Activated CD8-positive, alpha-beta memory T cell treated with anti-CD3 and anti-CD28 coated beads, Interleukin-2, amount 50 U/mL, for 1 hour (primary cell): ENCODE results near the gene PCOLCE2.
"Not testable (repeated sequence)": the region's sequence is repeated elsewhere in the genome, so short reads cannot be mapped to it uniquely, and the experiment has no call there.

ENCODE experiments used
- DNase-seq: peaks from one replicate; pipeline ENCODE4 v3.0.0-alpha.2; 2020; ENCODE audit errors: extremely low read depth

PCOLCE2 gene

DNA sequence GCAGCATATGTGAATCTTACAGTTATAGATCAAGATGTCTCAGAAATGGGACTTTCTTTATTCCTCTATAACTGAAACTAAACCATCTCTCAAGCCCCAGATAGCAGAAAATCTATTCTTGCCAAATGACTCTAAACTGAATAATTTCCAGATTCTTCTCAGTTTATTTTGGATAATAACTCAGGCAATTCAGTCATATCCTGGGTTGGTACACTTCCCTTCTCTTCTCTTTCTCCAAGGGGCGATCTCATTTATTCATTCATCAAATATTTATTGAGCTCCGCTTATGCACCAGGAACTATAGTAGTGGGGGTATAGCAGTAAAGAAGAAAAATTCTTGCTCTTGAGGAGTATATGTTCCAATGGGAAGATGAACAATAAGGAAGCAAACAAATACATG lies 13.5 kb upstream of the PCOLCE2 start:
- DNase-seq: no peak

DNA sequence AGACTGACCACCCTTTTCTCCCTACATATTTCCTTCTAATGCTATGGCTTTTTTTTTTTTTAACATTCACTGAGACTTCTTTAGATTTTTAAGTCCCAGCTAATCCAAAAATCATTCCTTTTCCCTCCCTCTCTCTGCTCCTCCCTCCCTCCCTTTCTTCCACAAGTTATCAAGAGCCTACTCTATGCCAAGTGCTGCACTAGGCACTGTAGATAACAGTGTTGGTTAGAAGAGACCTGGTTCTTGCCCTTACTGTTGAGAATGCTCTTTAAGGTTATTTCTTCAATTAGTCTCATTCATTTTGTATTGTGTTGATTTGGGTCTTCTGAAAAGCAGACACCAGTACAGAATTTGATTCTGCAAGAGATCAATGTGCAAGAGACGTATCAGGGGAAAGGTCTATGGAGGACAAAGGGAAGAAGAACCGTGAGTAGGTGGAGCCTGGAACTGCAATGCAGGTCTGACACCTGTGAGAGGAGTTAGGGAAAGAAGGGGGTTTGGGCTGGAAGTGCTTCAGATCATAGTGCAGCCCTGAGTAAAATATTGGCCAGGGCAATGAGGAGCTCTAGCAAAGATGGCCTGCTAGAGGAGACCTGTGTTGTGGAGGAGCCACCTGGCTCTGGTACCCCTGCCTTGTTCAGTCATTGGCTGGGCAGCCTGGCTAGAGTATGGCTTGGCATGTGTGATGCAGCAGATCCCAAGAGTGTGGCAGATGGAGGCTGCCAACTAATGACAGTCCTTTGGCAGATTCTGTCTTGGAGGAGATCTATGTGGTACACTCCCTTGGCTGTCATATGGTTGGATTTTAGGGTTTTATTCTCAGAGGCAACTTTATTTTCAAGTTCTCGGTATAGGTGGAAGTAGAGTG lies 9.7 kb upstream of the PCOLCE2 start:
- no peak for DNase-seq

- no peak for DNase-seq
Measured at GRCh38 chr3:142897807-142898206, 8.9 kb upstream of the PCOLCE2 start.

DNA sequence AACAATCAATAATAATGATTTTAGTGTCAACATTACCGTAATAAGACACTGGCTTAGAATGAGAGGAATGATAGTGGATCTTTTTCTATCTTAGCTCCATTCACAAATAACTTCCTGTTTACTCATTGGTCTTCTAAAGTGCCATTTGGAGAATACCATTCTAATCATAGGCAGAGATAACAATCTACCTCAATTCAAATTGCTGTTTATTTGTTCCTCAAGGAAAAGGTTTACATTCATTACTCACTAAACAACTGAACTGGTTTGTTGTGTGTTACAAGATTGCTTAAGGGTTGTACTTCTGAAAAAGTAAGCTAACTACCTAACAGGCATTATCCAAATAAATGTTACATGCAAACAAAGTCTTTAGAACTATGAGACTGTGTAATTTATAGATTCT lies 8.1 kb upstream of the PCOLCE2 start:
- no peak for DNase-seq

- no peak for DNase-seq
Measured at GRCh38 chr3:142896201-142896755, 7.4 kb upstream of the PCOLCE2 start.

GRCh38 chr3:142894493-142894892 lies 5.6 kb upstream of the PCOLCE2 start:
- no peak for DNase-seq

DNA sequence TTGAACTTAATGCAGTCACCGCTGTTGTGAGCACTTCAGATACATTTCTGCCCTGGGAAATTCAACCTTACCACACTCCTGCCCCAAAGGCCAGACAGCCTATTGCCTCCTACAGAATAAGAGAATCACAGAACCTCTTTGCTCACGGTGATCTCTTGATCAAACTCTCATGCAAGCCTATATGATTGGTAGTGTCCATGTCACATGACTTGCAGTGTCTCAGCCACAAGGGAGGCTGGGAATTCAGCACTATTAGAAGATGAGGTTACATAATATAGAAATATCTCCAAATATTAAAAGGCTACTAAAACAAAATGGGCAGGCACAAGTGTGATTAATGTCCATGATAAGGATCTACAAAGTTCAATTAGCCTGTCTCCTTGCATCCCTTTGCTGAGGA lies 3.8 kb upstream of the PCOLCE2 start:
- no peak for DNase-seq

DNA sequence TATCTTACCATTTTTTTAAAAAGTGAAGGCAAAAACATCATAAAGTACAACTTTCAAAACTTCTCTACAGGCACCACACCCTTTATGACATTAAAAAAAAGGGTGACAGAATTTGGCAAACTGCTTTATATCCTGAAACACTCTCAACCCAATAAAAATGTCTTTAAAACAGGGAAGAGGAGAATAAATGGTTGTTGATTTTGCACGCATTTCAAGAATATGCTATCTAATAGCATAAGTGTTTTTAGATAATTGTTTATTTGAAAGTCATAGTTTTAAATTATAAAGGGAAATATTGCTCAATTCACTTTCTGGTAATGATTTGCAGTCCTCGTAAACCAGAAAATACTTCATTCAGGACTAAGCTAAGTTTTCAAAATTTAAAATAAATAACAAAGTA lies 1.7 kb upstream of the PCOLCE2 start:
- DNase-seq: no peak

DNA sequence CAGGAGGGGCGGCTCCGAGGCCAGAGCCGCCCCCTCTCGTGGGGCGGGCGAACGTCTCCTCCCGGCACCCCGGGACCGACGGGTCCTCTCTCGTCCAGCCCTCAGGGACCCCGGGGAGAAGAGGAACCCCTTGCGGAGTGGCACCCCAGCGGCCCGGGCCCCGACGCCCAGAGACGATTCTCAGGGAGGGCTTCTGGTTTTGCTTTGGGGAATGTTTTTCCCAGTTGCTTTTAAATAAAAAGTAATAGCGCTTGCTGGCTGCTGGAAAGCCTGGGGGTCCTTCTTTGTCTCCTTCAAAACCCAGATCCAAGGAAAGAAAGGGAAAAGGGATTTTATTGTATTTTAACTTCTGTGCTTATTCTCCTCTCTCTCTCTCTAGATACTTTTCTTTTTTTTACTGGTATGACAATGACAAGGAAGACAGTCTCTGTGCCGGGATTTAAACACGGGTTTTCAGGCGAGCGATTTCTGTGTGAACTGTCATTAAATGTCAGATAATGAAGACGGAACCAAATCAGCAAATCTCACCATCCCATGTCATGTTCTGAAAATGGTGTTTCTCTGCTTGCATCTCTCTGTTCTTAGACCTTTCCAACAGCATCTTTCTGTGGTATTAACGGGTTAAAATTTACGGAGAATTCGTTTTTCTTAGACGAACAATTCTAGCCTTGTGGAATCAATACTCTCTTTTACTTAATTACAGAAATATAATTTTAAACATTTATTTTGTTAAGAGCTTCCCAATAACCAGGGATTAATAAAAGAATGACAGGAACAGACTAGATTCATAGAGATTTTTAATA lies 530 bp upstream of the PCOLCE2 start:
- DNase-seq: no peak

DNA sequence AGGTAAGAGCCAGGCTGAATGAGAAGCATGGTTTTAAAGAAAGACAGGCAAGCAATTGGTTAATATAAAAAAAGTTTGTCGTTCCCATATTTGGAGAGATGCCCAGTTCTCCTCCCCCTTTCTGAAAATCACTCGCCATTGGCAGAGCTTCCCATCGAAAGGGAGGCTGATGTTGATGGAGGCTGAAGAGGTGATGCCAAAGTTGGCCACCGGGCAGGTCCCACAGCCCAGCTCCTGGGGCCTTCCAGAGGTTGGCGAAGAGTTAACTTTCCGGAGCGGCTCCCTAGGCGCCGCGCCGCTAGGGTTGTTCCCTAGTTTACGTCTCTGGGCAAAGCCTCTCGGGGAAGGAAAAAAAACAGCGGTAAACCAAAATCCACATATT lies 793 bp downstream of the PCOLCE2 start:
- no peak for DNase-seq

- no peak for DNase-seq
Measured at GRCh38 chr3:142886940-142887339, 1.9 kb downstream of the PCOLCE2 start.

GRCh38 chr3:142886021-142886420 lies 2.9 kb downstream of the PCOLCE2 start:
- no peak for DNase-seq

- no peak for DNase-seq
Measured at GRCh38 chr3:142884531-142884930, 4.4 kb downstream of the PCOLCE2 start.

GRCh38 chr3:142883534-142883933 lies 5.3 kb downstream of the PCOLCE2 start:
- DNase-seq: not testable (repeated sequence)

GRCh38 chr3:142881445-142882224 lies 7.2 kb downstream of the PCOLCE2 start:
- no peak for DNase-seq

- no peak for DNase-seq
Measured at GRCh38 chr3:142878649-142879300, 10.1 kb downstream of the PCOLCE2 start.

DNA sequence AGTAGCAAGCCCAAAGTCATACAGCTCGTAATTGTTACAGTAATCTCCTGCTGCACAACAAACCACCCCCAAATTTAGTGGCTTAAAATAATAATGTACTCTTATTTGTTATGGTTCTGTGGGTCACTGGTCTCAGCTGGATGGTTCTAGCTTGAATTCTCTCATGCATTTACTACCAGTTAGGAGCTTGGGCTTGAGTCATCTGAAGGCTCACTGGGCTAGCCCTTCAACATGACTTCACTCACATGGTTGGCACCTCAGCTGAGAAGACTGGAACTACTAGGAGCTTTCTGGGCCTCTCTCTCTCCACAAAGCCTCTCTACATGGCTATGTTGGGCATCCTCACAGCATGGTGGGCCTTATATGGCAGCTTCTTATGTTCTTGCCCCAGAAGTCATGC lies 12.5 kb downstream of the PCOLCE2 start:
- DNase-seq: no peak

DNA sequence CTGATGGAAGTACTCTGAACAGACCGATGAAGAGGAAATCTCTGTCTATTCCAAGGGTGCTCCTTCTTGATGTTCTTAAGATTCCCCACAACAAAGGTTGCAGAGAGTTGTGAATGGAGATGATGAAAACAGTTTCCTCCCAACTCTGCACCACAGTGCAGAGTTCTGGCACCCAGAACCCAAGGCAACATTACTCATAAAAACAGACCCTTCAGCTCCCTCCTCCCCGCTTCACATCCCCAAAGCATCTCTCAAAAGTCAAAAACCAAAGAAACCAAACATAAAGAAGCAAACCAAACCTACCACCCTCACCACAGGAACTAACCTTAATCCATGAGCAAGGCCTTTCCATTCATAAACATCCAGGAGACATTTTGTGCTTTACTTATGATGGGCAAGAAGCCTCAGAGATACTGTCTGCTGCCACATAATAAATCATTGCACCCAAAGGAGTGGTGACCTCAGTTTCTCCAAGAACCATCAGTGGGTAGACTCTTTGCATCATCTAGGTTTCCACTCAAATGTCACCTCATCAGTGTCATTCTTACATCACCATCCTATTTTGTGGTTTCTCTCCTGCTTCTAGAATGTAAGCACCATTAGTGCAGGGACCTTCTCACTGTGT lies 13.2 kb downstream of the PCOLCE2 start:
- DNase-seq: no peak

GRCh38 chr3:142875099-142875498 lies 13.8 kb downstream of the PCOLCE2 start:
- no peak for DNase-seq

DNA sequence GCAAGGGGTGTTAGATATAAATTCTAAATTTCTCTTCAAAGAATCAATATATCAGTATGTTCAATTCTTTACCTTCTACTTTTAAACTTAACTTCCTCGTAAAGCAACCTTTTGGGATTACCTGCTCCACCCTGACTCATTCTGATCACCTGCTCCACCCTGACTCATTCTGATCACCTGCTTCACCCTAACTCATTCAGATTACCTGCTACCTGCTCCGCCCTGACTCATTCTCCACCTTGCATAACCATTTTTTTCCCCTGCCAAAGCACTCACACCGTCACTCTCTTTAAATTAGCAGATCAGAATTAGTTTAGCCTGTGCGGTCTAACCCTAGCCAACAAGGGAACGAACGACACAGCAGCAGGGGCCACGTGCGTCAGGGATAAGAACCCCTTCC lies 20.5 kb downstream of the PCOLCE2 start:
- DNase-seq: not testable (repeated sequence)
